22Rv1 (cell line): ENCODE measurements around the gene TRIM9.

Experiments
- CTCF ChIP-seq: fragments of 450-650 bp; IDR thresholded peaks from 2 replicates; pipeline ENCODE4 v1.5.1; 2017; ENCODE audit warnings: mild to moderate bottlenecking
- ZFX ChIP-seq: fragments of 450-650 bp; IDR thresholded peaks from 2 replicates; pipeline ENCODE4 v1.6.1; 2017; ENCODE audit warnings: antibody characterized with exemption, borderline replicate concordance

- TF ChIP-seq CTCF, result no peak
- no peak for TF ChIP-seq ZFX
Observed at GRCh38 chr14:51084507-51084906, 10.4 kb downstream of the TRIM9 start.
